Neural progenitor cell (in vitro differentiated cells): ENCODE data around the gene LSM14B. TPM values are rescaled to one million over a fixed set of nuclear protein-coding genes. Genes with fewer than 3 reads are reported as not detected.
A peak's percentile ranks its signal among the peaks of the same experiment; 100 is the strongest.

Experiments used
- DNase-seq: peaks from one replicate; pipeline ENCODE4 v3.0.0-alpha.2; 2016; ENCODE audit warnings: low spot score
- H2AFZ ChIP-seq: fragments of 200-600 bp; sonication (generic); replicated peaks from 2 replicates; pipeline ENCODE4 v1.6.1; 2016; ENCODE audit warnings: antibody characterized with exemption
- H3F3A ChIP-seq: fragments of 200-600 bp; sonication (generic); 2 replicates; pipeline ENCODE4 v1.6.1; 2016; ENCODE audit warnings: antibody characterized with exemption, low read depth
- H3K27ac ChIP-seq: fragments of 200-600 bp; sonication (generic); 2 replicates; pipeline ENCODE4 v1.5.1; 2016; ENCODE audit warnings: mild to moderate bottlenecking
- H3K27me3 ChIP-seq: fragments of 200-600 bp; sonication (generic); 2 replicates; pipeline ENCODE4 v1.6.1; 2016; ENCODE audit warnings: mild to moderate bottlenecking, moderate library complexity
- H3K36me3 ChIP-seq: fragments of 200-600 bp; sonication (generic); 2 replicates; pipeline ENCODE4 v1.5.1; 2016
- H3K4me1 ChIP-seq: fragments of 200-600 bp; sonication (generic); 2 replicates; pipeline ENCODE4 v1.6.1; 2016; ENCODE audit warnings: mixed run types
- H3K4me2 ChIP-seq: fragments of 200-600 bp; sonication (generic); 2 replicates; pipeline ENCODE4 v1.6.1; 2016
- H3K4me3 ChIP-seq: fragments of 200-600 bp; sonication (generic); 2 replicates; pipeline ENCODE4 v1.5.1; 2016
- H3K79me2 ChIP-seq: fragments of 200-600 bp; sonication (generic); 2 replicates; pipeline ENCODE4 v1.6.1; 2016; ENCODE audit warnings: low read depth
- H3K9ac ChIP-seq: fragments of 200-600 bp; sonication (generic); 2 replicates; pipeline ENCODE4 v1.6.1; 2016
- H3K9me3 ChIP-seq: fragments of 200-600 bp; sonication (generic); 2 replicates; pipeline ENCODE4 v1.5.1; 2016; ENCODE audit warnings: low read depth
- H4K20me1 ChIP-seq: fragments of 200-600 bp; sonication (generic); 2 replicates; pipeline ENCODE4 v1.6.1; 2016; ENCODE audit warnings: low read depth
- H3K27ac Mint-ChIP-seq: 3 replicates; pipeline ENCODE4 v1.8.0; 2021; ENCODE audit warnings: mixed read lengths
- H3K27me3 Mint-ChIP-seq: 2 replicates; pipeline ENCODE4 v1.8.0; 2022; ENCODE audit warnings: low read depth, mild to moderate bottlenecking, inconsistent platforms, moderate library complexity, mixed read lengths; ENCODE audit not compliant: insufficient read depth
- H3K36me3 Mint-ChIP-seq: 3 replicates; pipeline ENCODE4 v1.8.0; 2021; ENCODE audit warnings: mixed read lengths
- H3K4me1 Mint-ChIP-seq: 3 replicates; pipeline ENCODE4 v1.8.0; 2021; ENCODE audit warnings: mixed read lengths
- H3K4me3 Mint-ChIP-seq: 3 replicates; pipeline ENCODE4 v1.8.0; 2021; ENCODE audit warnings: mild to moderate bottlenecking, moderate library complexity, mixed read lengths
- H3K9me3 Mint-ChIP-seq: 3 replicates; pipeline ENCODE4 v1.8.0; 2020; ENCODE audit warnings: mixed read lengths
- CTCF ChIP-seq: fragments of 200-600 bp; sonication (generic); IDR thresholded peaks from 2 replicates; pipeline ENCODE4 v1.5.1; 2017; ENCODE audit warnings: antibody characterized with exemption, mild to moderate bottlenecking
- EZH2 ChIP-seq: fragments of 200-600 bp; sonication (generic); IDR thresholded peaks from 2 replicates; pipeline ENCODE4 v1.6.1; 2017; ENCODE audit warnings: antibody characterized with exemption, mild to moderate bottlenecking, moderate library complexity
- EZH2phosphoT487 ChIP-seq: fragments of 200-600 bp; sonication (generic); IDR thresholded peaks from 2 replicates; pipeline ENCODE4 v1.6.1; 2017; ENCODE audit warnings: antibody characterized with exemption
- total RNA-seq: library from RNA; depleted of rRNA; stranded (reverse); fragments of >200 nt; gene quantifications from 2 replicates; pipeline ENCODE4 v1.2.3, GENCODE V29; 2015; ENCODE audit warnings: low replicate concordance

LSM14B gene
- total RNA-seq, 1 donor from 2014 or later, result 52.6 TPM

GRCh38 chr20:62087227-62087626 is 35.0 kb upstream of the LSM14B start:
- H4K20me1 ChIP-seq, result no peaks in the 10 kb centered on the region
- Mint-ChIP-seq H3K27me3 (peaks cover 9% of the 10 kb centered on the region), H3K27ac (no peak overlapping the region), H3K9me3 (no peaks in the 10 kb centered on the region), H3K4me1 (no peaks in the 10 kb centered on the region), H3K36me3 (no peaks in the 10 kb centered on the region), H3K4me3 (no peak overlapping the region)
- H2AFZ ChIP-seq, result peak overlapping the region; percentile 22
- no peak overlapping the region for H3K4me3 ChIP-seq
- no peaks in the 10 kb centered on the region for H3K9me3 ChIP-seq
- no peaks in the 10 kb centered on the region for H3F3A ChIP-seq
- H3K79me2 ChIP-seq, result no peaks in the 10 kb centered on the region
- DNase-seq, result peak; percentile 24
- H3K9ac ChIP-seq, result no peak overlapping the region
- no peak overlapping the region for H3K27ac ChIP-seq
- no peaks in the 10 kb centered on the region for H3K27me3 ChIP-seq
- no peaks in the 10 kb centered on the region for H3K36me3 ChIP-seq
- no peak overlapping the region for H3K4me2 ChIP-seq
- TF ChIP-seq EZH2phosphoT487 (no peak), EZH2 (no peak), CTCF (no peak)
- no peaks in the 10 kb centered on the region for H3K4me1 ChIP-seq

- Histone ChIP-seq H3K4me3 (no peak overlapping the region), H3K27me3 (no peaks in the 10 kb centered on the region), H3F3A (no peaks in the 10 kb centered on the region), H3K4me1 (no peaks in the 10 kb centered on the region), H3K27ac (no peak overlapping the region), H3K9me3 (no peaks in the 10 kb centered on the region), H3K36me3 (no peaks in the 10 kb centered on the region), H3K79me2 (no peaks in the 10 kb centered on the region), H2AFZ (no peak overlapping the region), H3K9ac (no peak overlapping the region), H3K4me2 (no peak overlapping the region), H4K20me1 (no peaks in the 10 kb centered on the region)
- DNase-seq, result no peak
- Mint-ChIP-seq H3K9me3 (no peaks in the 10 kb centered on the region), H3K36me3 (no peaks in the 10 kb centered on the region), H3K27me3 (peaks cover 10% of the 10 kb centered on the region), H3K27ac (no peak overlapping the region), H3K4me3 (no peak overlapping the region), H3K4me1 (no peaks in the 10 kb centered on the region)
- no peak for TF ChIP-seq EZH2
- no peak for TF ChIP-seq EZH2phosphoT487
- no peak for TF ChIP-seq CTCF
These were observed 34.6 kb upstream of the LSM14B start for GRCh38 chr20:62087632-62088031.

- no peak overlapping the region for H3K4me3 ChIP-seq
- H3K9me3 ChIP-seq, result no peaks in the 10 kb centered on the region
- H3K27me3 ChIP-seq, result no peaks in the 10 kb centered on the region
- Mint-ChIP-seq H3K9me3 (no peaks in the 10 kb centered on the region), H3K4me3 (no peak overlapping the region), H3K27me3 (peaks cover 11% of the 10 kb centered on the region), H3K4me1 (no peaks in the 10 kb centered on the region), H3K36me3 (no peaks in the 10 kb centered on the region), H3K27ac (no peak overlapping the region)
- no peaks in the 10 kb centered on the region for H3K79me2 ChIP-seq
- H3K4me1 ChIP-seq, result no peaks in the 10 kb centered on the region
- H2AFZ ChIP-seq, result no peak overlapping the region
- H3K36me3 ChIP-seq, result no peaks in the 10 kb centered on the region
- H3K4me2 ChIP-seq, result no peak overlapping the region
- no peak for DNase-seq
- H3F3A ChIP-seq, result no peaks in the 10 kb centered on the region
- H3K27ac ChIP-seq, result no peak overlapping the region
- TF ChIP-seq EZH2, result no peak
- TF ChIP-seq EZH2phosphoT487, result no peak
- no peak for TF ChIP-seq CTCF
- H3K9ac ChIP-seq, result no peak overlapping the region
- no peaks in the 10 kb centered on the region for H4K20me1 ChIP-seq
These were observed 33.8 kb upstream of the LSM14B start for GRCh38 chr20:62088258-62089127.
